ENCODE results near the gene PIEZO2. TPM values are rescaled to one million over a fixed set of nuclear protein-coding genes. Genes with fewer than 3 reads are reported as not detected.

Gene PIEZO2
- total RNA-seq, 2 experiments from 2014 or later: not detected

- POLR2A ChIA-PET: no interaction called here
- intact Hi-C loops (cut with DNase I, micrococcal nuclease): no loop called here
- Mint-ChIP-seq H3K27me3 (no peaks in the 10 kb centered on the region), H3K9me3 (peaks cover 4% of the 10 kb centered on the region), H3K36me3 (ENCODE audit: low read depth) (no peaks in the 10 kb centered on the region), H3K4me1 (ENCODE audit: low read depth) (no peaks in the 10 kb centered on the region), H3K4me3 (no peak overlapping the region), H3K27ac (no peak overlapping the region)
- DNase-seq (no peak), ATAC-seq (ENCODE audit: poor library complexity) (no peak)
- Histone ChIP-seq H3K36me3 (ENCODE audit: insufficient read depth, low read length) (no peaks in the 10 kb centered on the region), H3K27ac (ENCODE audit: low read depth in 1 of 2, low read length in 2 of 2) (no peak overlapping the region), H3K4me3 (ENCODE audit: low read length) (no peak overlapping the region), H3K27me3 (ENCODE audit: control insufficient read depth in 1 of 2, insufficient read depth in 2 of 2, low read length in 2 of 2) (no peaks in the 10 kb centered on the region), H3K9me3 (ENCODE audit: control insufficient read depth in 1 of 2, insufficient read depth in 1 of 2, low read length in 2 of 2) (no peaks in the 10 kb centered on the region), H3K4me1 (ENCODE audit: insufficient read depth, low read length) (no peaks in the 10 kb centered on the region)
- CTCF ChIA-PET: interaction anchor here (1.1 kb wide), 1 partner anchor 8 kb away, joined by 3 read pairs; no protein-coding TSS in a partner anchor
- no peak for TF ChIP-seq CTCF (IDR thresholded peaks at IDR 0.05)
Measured at GRCh38 chr18:11125492-11126315, 23.7 kb downstream of the PIEZO2 start.

GRCh38 chr18:11124054-11124453 is 25.3 kb downstream of the PIEZO2 start:
- ChIA-PET POLR2A (interaction anchor here (0.7 kb wide), 1 partner anchor 428 kb away, joined by 8 read pairs; no protein-coding TSS in a partner anchor), CTCF (no interaction called here)
- no peaks in the 10 kb centered on the region for H3K9me3 ChIP-seq (ENCODE audit: control insufficient read depth in 1 of 2, insufficient read depth in 1 of 2, low read length in 2 of 2)
- TF ChIP-seq CTCF (IDR thresholded peaks at IDR 0.05): no peak
- H3K27ac ChIP-seq (ENCODE audit: low read depth in 1 of 2, low read length in 2 of 2): no peak overlapping the region
- no peak for ATAC-seq (ENCODE audit: poor library complexity)
- intact Hi-C loops (cut with DNase I, micrococcal nuclease): no loop called here
- no peaks in the 10 kb centered on the region for H3K27me3 ChIP-seq (ENCODE audit: control insufficient read depth in 1 of 2, insufficient read depth in 2 of 2, low read length in 2 of 2)
- Mint-ChIP-seq H3K27ac (no peak overlapping the region), H3K27me3 (no peaks in the 10 kb centered on the region), H3K4me1 (ENCODE audit: low read depth) (no peaks in the 10 kb centered on the region), H3K36me3 (ENCODE audit: low read depth) (no peaks in the 10 kb centered on the region), H3K4me3 (no peak overlapping the region), H3K9me3 (peaks cover 4% of the 10 kb centered on the region)
- H3K4me3 ChIP-seq (ENCODE audit: low read length): no peak overlapping the region
- no peak for DNase-seq
- H3K36me3 ChIP-seq (ENCODE audit: insufficient read depth, low read length): no peaks in the 10 kb centered on the region
- H3K4me1 ChIP-seq (ENCODE audit: insufficient read depth, low read length): no peaks in the 10 kb centered on the region

- Histone ChIP-seq H3K4me3 (ENCODE audit: low read length) (no peak overlapping the region), H3K27me3 (ENCODE audit: control insufficient read depth in 1 of 2, insufficient read depth in 2 of 2, low read length in 2 of 2) (no peaks in the 10 kb centered on the region), H3K9me3 (ENCODE audit: control insufficient read depth in 1 of 2, insufficient read depth in 1 of 2, low read length in 2 of 2) (peaks cover 0 to 2% of the 10 kb centered on the region in 2 experiments), H3K36me3 (ENCODE audit: insufficient read depth, low read length) (no peaks in the 10 kb centered on the region), H3K27ac (ENCODE audit: low read depth in 1 of 2, low read length in 2 of 2) (no peak overlapping the region), H3K4me1 (ENCODE audit: insufficient read depth, low read length) (no peaks in the 10 kb centered on the region)
- CTCF ChIA-PET: no interaction called here
- no peaks in the 10 kb centered on the region for H3K9me3 Mint-ChIP-seq
- H3K27me3 Mint-ChIP-seq: no peaks in the 10 kb centered on the region
- POLR2A ChIA-PET: no interaction called here
- no peak for ATAC-seq (ENCODE audit: poor library complexity)
- DNase-seq: no peak
- no peak for TF ChIP-seq CTCF (IDR thresholded peaks at IDR 0.05)
- no peaks in the 10 kb centered on the region for H3K4me1 Mint-ChIP-seq (ENCODE audit: low read depth)
- no peak overlapping the region for H3K27ac Mint-ChIP-seq
- no peak overlapping the region for H3K4me3 Mint-ChIP-seq
- intact Hi-C loops (cut with DNase I, micrococcal nuclease): no loop called here
- no peaks in the 10 kb centered on the region for H3K36me3 Mint-ChIP-seq (ENCODE audit: low read depth)
Measured at GRCh38 chr18:11121443-11121849, 27.9 kb downstream of the PIEZO2 start.

Measured in CD4-positive, alpha-beta T cell (primary cell).